Measurements from ENCODE around the gene COX6B1.
"Not testable (repeated sequence)": the region's sequence is repeated elsewhere in the genome, so short reads cannot be mapped to it uniquely, and the experiment has no call there.

The COX6B1 gene

DNA sequence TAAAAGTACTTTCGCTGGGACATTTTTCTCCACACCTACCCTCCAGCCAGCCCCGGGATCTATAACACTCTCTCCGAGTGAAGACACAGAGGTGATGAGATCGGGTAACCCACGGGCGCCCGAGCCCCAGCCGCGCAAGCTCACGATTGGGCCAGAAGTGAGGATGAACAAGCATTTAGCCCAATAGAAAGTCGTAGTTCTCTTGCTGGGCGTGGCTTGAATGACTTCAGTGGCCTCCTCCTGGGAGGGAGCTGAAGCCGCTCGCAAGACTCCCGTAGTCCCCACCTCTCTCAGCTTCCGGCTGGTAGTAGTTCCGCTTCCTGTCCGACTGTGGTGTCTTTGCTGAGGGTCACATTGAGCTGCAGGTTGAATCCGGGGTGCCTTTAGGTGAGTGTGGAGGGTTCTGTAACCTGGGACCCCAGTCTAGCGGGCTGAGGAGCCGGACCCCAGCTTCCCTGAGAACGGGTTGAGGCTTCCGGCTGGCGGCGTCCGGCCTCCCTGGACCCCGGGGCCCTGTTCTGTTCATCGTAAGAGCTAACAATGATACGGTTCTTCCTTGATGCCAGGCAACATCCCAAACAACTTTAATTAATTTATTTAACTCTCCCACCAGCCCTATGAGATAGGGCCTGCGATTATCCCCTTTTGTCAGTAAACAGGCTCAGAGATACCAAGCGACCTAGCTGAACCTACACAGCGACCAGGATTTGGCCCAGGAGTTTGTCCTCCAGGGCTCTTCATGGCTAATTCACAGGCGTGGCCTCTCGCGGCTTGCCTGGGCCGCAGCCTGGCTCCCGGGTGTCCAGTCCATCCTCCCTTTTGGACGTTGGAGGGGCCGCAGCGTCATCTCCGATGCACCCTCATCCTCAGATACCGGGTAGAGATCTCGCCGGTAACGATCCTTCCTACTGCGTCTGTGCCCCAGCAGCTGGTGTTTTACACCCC, at the start of gene COX6B1:
TSS of gene COX6B1 (plus strand) at position 307 of the 945 bp plus-strand sequence. CDS start 2,921 bp downstream, outside the sequence.
- DNase-seq (ENCODE audit: low read depth in 2 of 2), result peak; percentile 88 to 90

- no peak for DNase-seq (ENCODE audit: low read depth in 2 of 2)
Observed at GRCh38 chr19:35601971-35602370, 46.2 kb upstream of the COX6B1 start.

- not testable (repeated sequence) for DNase-seq (ENCODE audit: low read depth in 2 of 2)
Observed at GRCh38 chr19:35604436-35604835, 43.7 kb upstream of the COX6B1 start.

- DNase-seq (ENCODE audit: low read depth in 2 of 2), result not testable (repeated sequence)
Observed at GRCh38 chr19:35607170-35607569, 41.0 kb upstream of the COX6B1 start.

- no peak for DNase-seq (ENCODE audit: low read depth in 2 of 2)
Observed at GRCh38 chr19:35607661-35608060, 40.5 kb upstream of the COX6B1 start.

- no peak for DNase-seq (ENCODE audit: low read depth in 2 of 2)
Observed at GRCh38 chr19:35608251-35608650, 39.9 kb upstream of the COX6B1 start.

DNA sequence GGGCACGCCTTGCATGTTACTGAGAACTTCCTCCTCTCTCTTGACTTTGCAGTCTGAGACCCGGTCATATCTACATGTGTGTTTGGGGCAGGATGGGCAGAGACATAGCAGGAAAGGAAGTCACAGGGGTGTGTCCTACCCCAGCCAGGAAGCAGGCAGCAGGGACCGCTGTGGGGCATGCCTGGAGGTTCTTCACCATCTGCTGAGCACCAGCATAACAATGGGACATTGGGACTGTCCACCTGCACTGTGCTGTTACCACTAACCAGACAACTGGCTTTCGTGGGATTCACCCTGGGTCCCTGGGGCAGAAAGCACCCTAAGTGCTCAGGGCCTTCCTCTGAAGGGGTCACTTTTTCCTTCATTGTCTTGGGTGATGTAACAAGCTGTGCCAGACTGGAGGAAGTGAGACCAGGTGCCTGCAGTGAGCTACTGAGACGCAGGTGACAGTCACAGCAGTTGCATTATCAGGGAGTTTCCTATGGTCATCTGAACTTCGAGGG, 38.2 kb upstream of the COX6B1 start:
- DNase-seq (ENCODE audit: low read depth in 2 of 2), result no peak

DNA sequence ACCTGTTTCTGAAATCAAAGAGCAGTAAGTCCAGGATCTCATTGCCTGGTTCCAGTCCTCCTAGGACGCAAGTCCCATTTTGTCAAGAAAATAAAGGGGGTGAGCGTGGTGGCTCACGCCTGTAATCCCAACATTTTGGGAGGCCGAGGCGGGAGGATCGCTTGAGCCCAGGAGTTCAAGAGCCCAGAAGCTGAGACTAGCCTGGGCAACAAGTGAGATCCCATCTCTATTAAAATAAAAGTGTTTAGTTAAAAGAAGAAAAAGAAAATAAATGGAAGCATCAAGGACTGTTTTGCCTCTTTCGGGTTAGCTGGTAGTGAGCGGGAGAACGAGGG, 35.9 kb upstream of the COX6B1 start:
- no peak for DNase-seq (ENCODE audit: low read depth in 2 of 2)

DNA sequence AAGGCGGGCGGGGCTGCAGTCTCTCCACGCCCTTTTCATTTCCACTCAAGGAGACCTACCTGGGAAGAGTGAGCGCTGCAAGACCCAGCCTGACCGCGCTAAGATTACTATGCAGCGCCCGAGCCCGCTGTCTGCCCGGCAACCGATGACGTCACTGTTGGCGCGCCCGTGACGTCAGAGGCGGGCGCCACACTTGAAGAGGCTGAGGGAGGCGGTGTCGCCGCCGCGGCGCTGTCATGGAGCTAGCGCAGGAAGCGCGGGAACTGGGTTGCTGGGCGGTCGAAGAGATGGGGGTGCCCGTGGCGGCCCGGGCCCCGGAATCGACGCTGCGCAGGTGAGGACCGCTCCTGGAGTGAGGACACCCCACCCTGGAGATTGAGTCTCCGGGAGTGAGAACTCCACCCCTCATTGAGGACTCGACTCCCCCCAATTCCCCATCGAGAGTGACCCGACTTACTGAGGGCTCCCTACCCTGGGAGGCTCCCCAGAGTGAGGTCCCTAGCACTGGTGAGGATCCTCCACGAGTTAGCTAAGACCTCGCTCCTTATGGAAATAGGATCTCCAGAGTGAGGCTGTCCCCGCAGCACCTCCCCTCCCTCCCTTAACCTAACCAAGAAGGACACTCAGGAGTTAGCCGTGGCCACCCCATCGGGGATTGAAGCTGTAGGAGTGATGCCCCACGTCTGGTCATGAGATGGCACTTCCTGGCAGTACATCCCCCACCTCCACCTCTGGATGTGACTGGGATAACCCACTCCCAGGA, 35.4 kb upstream of the COX6B1 start, which contains the start of gene HAUS5:
TSS of gene HAUS5 (plus strand) at position 177 of the 763 bp plus-strand sequence. CDS start at position 237, 60 bp downstream.
- DNase-seq (ENCODE audit: low read depth in 2 of 2), result peak; percentile 91 to 93

DNA sequence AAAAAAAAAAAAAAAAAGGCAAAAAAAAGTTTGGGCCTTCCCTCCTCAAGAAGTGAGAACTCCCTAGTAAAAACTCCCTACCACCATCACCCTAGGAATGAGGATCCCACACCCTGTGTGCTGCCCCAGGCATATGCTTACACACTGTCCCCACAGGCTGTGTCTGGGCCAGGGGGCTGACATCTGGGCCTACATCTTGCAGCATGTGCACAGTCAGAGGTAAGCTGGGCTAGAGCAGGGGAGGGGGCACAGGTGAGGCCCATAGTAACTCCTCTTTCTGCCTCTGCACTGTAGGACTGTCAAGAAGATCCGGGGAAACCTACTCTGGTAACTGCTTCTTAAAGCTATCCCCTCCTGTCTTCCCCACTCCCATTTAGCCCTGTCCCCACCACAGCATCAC, 34.5 kb upstream of the COX6B1 start:
- DNase-seq (ENCODE audit: low read depth in 2 of 2), result no peak

DNA sequence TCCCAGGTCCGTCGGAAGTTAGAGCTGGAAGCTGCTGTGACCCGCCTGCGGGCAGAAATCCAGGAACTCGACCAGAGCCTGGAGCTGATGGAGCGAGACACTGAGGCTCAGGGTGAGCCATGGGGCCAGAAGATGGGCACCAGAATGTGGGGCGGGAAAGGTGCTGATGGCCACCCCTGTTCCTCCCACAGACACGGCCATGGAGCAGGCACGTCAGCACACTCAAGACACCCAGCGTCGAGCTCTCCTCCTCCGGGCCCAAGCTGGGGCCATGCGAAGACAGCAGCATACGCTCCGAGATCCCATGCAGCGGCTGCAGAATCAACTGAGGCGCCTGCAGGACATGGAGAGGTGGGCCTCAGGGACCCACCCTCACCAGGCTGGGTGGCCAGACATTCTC, 33.1 kb upstream of the COX6B1 start:
- no peak for DNase-seq (ENCODE audit: low read depth in 2 of 2)

- no peak for DNase-seq (ENCODE audit: low read depth in 2 of 2)
Observed at GRCh38 chr19:35618857-35619256, 29.3 kb upstream of the COX6B1 start.

DNA sequence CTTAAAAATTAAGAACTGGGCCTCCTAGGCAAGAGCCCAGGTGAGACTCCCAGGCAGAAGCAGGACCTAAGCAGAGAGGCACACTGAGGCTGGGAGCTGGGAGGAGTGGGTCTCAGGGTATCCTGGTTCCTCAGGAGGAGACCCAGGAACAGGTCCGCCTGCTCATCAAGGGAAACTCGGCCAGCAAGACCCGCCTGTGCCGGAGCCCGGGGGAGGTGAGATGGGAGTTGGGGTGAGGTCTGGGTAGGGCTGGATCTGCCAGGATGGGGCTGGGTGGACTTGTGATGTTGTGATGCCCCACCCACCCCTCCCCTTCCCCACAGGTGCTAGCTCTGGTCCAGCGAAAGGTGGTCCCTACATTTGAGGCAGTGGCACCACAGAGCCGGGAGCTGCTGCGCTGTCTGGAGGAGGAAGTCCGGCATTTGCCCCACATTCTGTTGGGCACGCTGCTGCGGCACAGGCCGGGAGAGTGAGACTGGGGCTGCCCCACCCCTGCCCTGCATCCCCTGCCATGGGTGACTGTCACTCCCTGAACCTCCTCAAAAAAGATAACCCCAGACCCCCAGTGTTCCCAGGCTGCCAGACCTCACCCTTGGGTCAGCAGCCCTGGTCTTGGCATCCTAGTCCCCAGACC, 28.7 kb upstream of the COX6B1 start:
- no peak for DNase-seq (ENCODE audit: low read depth in 2 of 2)

GRCh38 chr19:35620001-35620400, 28.1 kb upstream of the COX6B1 start:
- DNase-seq (ENCODE audit: low read depth in 2 of 2), result no peak

GRCh38 chr19:35621708-35622107, 26.4 kb upstream of the COX6B1 start:
- DNase-seq (ENCODE audit: low read depth in 2 of 2), result no peak

- DNase-seq (ENCODE audit: low read depth in 2 of 2), result no peak
Observed at GRCh38 chr19:35622750-35623149, 25.4 kb upstream of the COX6B1 start.

DNA sequence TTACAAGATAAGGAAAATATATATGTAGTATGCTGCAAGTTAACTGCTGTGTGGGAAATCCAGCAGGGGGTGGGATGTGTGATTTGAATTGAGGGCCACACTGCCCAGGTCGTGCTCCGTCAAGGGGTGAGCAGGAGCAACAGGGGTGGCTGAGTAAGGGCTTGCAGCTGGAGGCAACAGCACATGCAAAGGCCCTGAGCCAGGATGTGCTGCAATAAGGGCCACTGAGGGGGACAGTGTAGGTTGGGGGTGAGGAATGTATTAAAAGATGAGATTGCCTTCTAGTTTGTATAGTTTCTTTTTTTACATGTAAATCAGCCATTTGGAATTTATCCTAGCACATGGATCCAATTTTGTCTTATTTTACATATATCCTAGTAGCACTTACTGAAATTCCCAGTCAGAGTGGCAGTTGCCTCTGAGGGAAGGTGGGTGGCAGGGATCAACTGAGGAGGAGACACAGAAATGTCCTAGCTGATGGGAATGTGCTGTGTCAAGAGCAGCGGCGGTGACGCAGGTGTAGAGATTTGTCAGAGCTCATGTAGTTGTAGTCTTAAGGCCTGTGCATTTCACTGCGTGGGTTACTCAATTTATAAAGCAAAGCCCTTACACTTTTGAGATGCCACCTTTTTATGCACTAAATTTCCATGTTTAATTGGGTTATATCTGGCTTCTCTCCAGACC, 24.7 kb upstream of the COX6B1 start:
- no peak for DNase-seq (ENCODE audit: low read depth in 2 of 2)

GRCh38 chr19:35628264-35628564, 19.9 kb upstream of the COX6B1 start:
- DNase-seq (ENCODE audit: low read depth in 2 of 2), result no peak

DNA sequence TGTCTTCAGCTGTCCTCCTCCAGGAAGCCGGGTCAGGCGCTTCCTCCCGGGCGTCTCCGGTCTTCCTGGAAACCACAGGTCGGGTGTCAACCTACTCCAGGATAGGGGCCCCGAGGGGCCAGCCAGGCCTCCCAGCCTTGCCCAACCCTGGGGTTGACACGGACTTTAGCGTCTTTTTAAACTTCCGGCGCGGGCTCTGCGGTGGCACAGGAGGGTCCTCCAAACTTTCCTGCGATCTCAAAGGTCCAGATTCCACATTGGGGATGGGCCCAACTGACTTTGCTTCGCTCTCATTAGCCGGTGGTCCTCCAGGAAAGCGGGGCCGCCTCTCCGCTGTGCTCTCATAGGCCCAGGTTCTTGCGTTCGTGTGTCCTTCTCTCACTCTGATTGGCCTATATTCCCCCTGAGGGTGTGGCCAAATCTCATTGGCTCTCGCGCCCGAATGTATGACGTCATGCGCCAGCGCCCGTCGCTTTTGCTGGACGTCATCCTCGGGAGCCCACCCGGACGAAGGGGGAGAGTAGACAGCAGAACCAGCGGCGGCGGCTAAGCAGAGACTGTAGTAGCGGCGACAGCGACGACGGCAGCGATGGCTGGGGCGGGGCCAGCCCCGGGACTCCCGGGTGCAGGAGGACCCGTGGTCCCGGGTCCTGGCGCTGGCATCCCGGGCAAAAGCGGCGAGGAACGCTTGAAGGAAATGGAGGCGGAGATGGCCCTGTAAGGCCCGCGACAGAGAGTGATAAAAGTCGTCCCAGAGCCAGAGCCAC, 19.4 kb upstream of the COX6B1 start, which contains the start of gene RBM42:
TSS of gene RBM42 (plus strand) at position 472 of the 767 bp plus-strand sequence. CDS start at position 590, 118 bp downstream.
- DNase-seq (ENCODE audit: low read depth in 2 of 2), result peak; percentile 93 to 95

DNA sequence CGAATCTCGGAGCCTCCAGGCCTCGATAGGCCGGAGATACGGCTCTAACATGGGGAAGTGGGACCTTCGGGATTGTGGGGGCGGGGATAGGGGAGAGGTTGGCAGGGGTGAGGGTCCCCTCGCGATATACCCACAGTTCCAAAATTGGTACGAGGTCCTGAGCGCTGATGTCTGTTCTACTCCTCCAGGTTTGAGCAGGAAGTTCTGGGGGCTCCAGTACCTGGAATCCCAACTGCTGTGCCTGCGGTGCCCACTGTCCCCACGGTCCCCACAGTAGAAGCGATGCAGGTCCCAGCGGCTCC, 18.8 kb upstream of the COX6B1 start:
- DNase-seq (ENCODE audit: low read depth in 2 of 2), result no peak

All from stimulated activated CD4-positive, alpha-beta T cell treated with anti-CD3 and anti-CD28 coated beads, Interleukin-15, amount 100 ng/mL, for 48 hours (primary cell).